ENCODE results near the gene OGFOD2. TPM values are rescaled to one million over a fixed set of nuclear protein-coding genes. Genes with fewer than 3 reads are reported as not detected.

The OGFOD2 gene
- total and polyA plus RNA-seq, 9 of the 15 experiments (the other 6 are each of a cell fraction or from before 2014, with no cell fraction given): 1.4 to 111 (median 18.5) TPM

GRCh38 chr12:122974892-122975789 lies at the start of gene OGFOD2 (continued):
- TF ChIP-seq SIRT6 (IDR thresholded peaks at IDR 0.05; ENCODE audit: low read depth, low read length) (no peak), MLX (CRISPR knock-in tag; conservative IDR thresholded peaks at IDR 0.05) (no peak), GABPB1 (CRISPR knock-in tag; IDR thresholded peaks at IDR 0.05) (peak; percentile 93; the same call in 1 of the 2 replicates), ZHX1 (conservative IDR thresholded peaks at IDR 0.05; ENCODE audit: low read length) (no peak), COPS2 (conservative IDR thresholded peaks at IDR 0.05) (no peak), FUS (optimal IDR thresholded peaks at IDR 0.05; ENCODE audit: low read depth, low read length) (no peak), C11orf30 (IDR thresholded peaks at IDR 0.05; ENCODE audit: low read depth) (no peak), CHD4 (IDR thresholded peaks at IDR 0.05; ENCODE audit: insufficient read depth, insufficient replicate concordance, low read depth, low read length, poor library complexity, severe bottlenecking) (no peak), ZNF76 (CRISPR knock-in tag; IDR thresholded peaks at IDR 0.05; ENCODE audit: borderline replicate concordance) (no peak), NFYB (IDR thresholded peaks at IDR 0.05; ENCODE audit: extremely low read depth, insufficient read length) (no peak), ZC3H4 (CRISPR knock-in tag; IDR thresholded peaks at IDR 0.05; ENCODE audit: borderline replicate concordance) (no peak), NR3C1 (CRISPR knock-in tag; IDR thresholded peaks at IDR 0.05) (no peak), TAF15 (IDR thresholded peaks at IDR 0.05; ENCODE audit: low read depth, low read length) (no peak), TAF9B (IDR thresholded peaks at IDR 0.05; ENCODE audit: partially characterized antibody) (peak; percentile 75), HDAC6 (IDR thresholded peaks at IDR 0.05; ENCODE audit: low read depth, low read length) (no peak), PCBP1 (IDR thresholded peaks at IDR 0.05; ENCODE audit: low read depth, low read length, poor library complexity, severe bottlenecking) (no peak), NR2F6 (CRISPR knock-in tag; IDR thresholded peaks at IDR 0.05) (no peak), ASH1L (IDR thresholded peaks at IDR 0.05; ENCODE audit: borderline replicate concordance, low read depth, partially characterized antibody) (no peak), PHF20 (IDR thresholded peaks at IDR 0.05; ENCODE audit: partially characterized antibody) (peak; percentile 48), KAT8 (IDR thresholded peaks at IDR 0.05; ENCODE audit: low read depth) (no peak), JUN (IDR thresholded peaks at IDR 0.05; ENCODE audit: borderline replicate concordance, low read depth, low read length) (peak; percentile 9; the same call in 1 of the 2 replicates), JUN (CRISPR knock-in tag; IDR thresholded peaks at IDR 0.05; ENCODE audit: borderline replicate concordance) (peak; percentile 88), MYC (IDR thresholded peaks at IDR 0.05; ENCODE audit: low read depth, low read length) (peak; percentile 91), MYC (CRISPR knock-in tag; IDR thresholded peaks at IDR 0.05; ENCODE audit: borderline replicate concordance, low read depth) (peak; percentile 53; the same call in 1 of the 2 replicates)

Measured in K562 (cell line).